HEK293 (cell line): ENCODE results near the gene TMEM259.
A peak's percentile ranks its signal among the peaks of the same experiment; 100 is the strongest.

ENCODE experiments used
- CTCF ChIA-PET: fragments of 350-600 bp; formaldehyde crosslinking; extraction: SDS; loops from one replicate; lab custom pipeline; 2021; ENCODE audit warnings: antibody characterized with exemption; lab: Yijun Ruan, JAX
- POLR2A ChIA-PET: fragments of 300-600 bp; formaldehyde crosslinking; extraction: SDS; loops from one replicate; lab custom pipeline; 2020; ENCODE audit warnings: antibody characterized with exemption, inconsistent platforms; lab: Yijun Ruan, JAX
- H3K27ac ChIP-seq: fragments of 200-500 bp; sonication (Bioruptor generic); 2 replicates; pipeline ENCODE4 v1.5.1; 2014; ENCODE audit warnings: low read depth, low read length, control low read depth, inconsistent platforms; ENCODE audit errors: extremely low read depth
- H3K36me3 ChIP-seq, 2 experiments: fragments of 200-500 bp in 1 of 2; sonication (Bioruptor generic) in 1 of 2; 1 replicate in 1 of 2; 2 replicates in 1 of 2; pipeline ENCODE4 v1.5.1; 2014 to 2017; ENCODE audit warnings: inconsistent platforms in 2 of 2, low read length in 2 of 2; ENCODE audit not compliant: control insufficient read depth in 2 of 2, insufficient read depth in 1 of 2
- H3K4me1 ChIP-seq: fragments of 200-500 bp; sonication (Bioruptor generic); 2 replicates; pipeline ENCODE4 v1.5.1; 2014; ENCODE audit warnings: mild to moderate bottlenecking, low read length, inconsistent platforms; ENCODE audit not compliant: control insufficient read depth, insufficient read depth
- H3K4me3 ChIP-seq: 2 replicates; pipeline ENCODE4 v1.5.1; 2011; ENCODE audit warnings: low read depth, mild to moderate bottlenecking, control low read depth, low read length, moderate library complexity
- H3K9me3 ChIP-seq: fragments of 200-500 bp; sonication (Bioruptor generic); 2 replicates; pipeline ENCODE4 v1.5.1; 2014; ENCODE audit warnings: low read depth, low read length, inconsistent platforms; ENCODE audit not compliant: control insufficient read depth, insufficient read depth
- EGR2 ChIP-seq: fragments of 450-650 bp; formaldehyde crosslinking; IDR thresholded peaks from 2 replicates; pipeline ENCODE4 v1.5.1; 2016; ENCODE audit warnings: low read depth, missing biosample characterization, missing genetic modification characterization
- GLIS1 ChIP-seq: fragments of 450-650 bp; formaldehyde crosslinking; IDR thresholded peaks from 2 replicates; pipeline ENCODE4 v1.5.1; 2016; ENCODE audit warnings: missing biosample characterization, missing genetic modification characterization
- KLF17 ChIP-seq: fragments of 450-650 bp; formaldehyde crosslinking; IDR thresholded peaks from 2 replicates; pipeline ENCODE4 v1.5.1; 2016; ENCODE audit warnings: missing biosample characterization, missing genetic modification characterization
- KLF7 ChIP-seq: fragments of 450-650 bp; formaldehyde crosslinking; IDR thresholded peaks from 2 replicates; pipeline ENCODE4 v1.5.1; 2016; ENCODE audit warnings: missing biosample characterization, missing genetic modification characterization, borderline replicate concordance
- MEIS1 ChIP-seq: sonication (generic); formaldehyde crosslinking; IDR thresholded peaks from 2 replicates; pipeline ENCODE4 v1.8.1; 2022; ENCODE audit warnings: missing genetic modification reagents, mild to moderate bottlenecking, borderline replicate concordance
- PATZ1 ChIP-seq: fragments of 450-650 bp; formaldehyde crosslinking; IDR thresholded peaks from 2 replicates; pipeline ENCODE4 v1.5.1; 2016; ENCODE audit warnings: missing biosample characterization, missing genetic modification characterization
- SALL2 ChIP-seq: fragments of 450-650 bp; formaldehyde crosslinking; IDR thresholded peaks from 2 replicates; pipeline ENCODE4 v1.5.0; 2017; ENCODE audit warnings: missing biosample characterization, mild to moderate bottlenecking, missing genetic modification characterization, borderline replicate concordance
- SCRT2 ChIP-seq: fragments of 450-650 bp; formaldehyde crosslinking; IDR thresholded peaks from 2 replicates; pipeline ENCODE4 v1.5.1; 2016; ENCODE audit warnings: missing biosample characterization, missing genetic modification characterization
- SP2 ChIP-seq: fragments of 450-650 bp; formaldehyde crosslinking; IDR thresholded peaks from 2 replicates; pipeline ENCODE4 v1.5.1; 2016; ENCODE audit warnings: missing biosample characterization, missing genetic modification characterization
- SP3 ChIP-seq: fragments of 450-650 bp; formaldehyde crosslinking; IDR thresholded peaks from 2 replicates; pipeline ENCODE4 v1.5.1; 2016; ENCODE audit warnings: missing biosample characterization, missing genetic modification characterization
- ZBTB17 ChIP-seq: fragments of 450-650 bp; formaldehyde crosslinking; IDR thresholded peaks from 2 replicates; pipeline ENCODE4 v1.5.1; 2016; ENCODE audit warnings: missing biosample characterization, missing genetic modification characterization
- ZBTB8A ChIP-seq: fragments of 450-650 bp; formaldehyde crosslinking; IDR thresholded peaks from 2 replicates; pipeline ENCODE4 v1.5.1; 2016; ENCODE audit warnings: missing biosample characterization, missing genetic modification characterization
- ZFHX2 ChIP-seq: fragments of 450-650 bp; formaldehyde crosslinking; conservative IDR thresholded peaks from 2 replicates; pipeline ENCODE4 v1.5.1; 2016; ENCODE audit warnings: missing biosample characterization, missing genetic modification characterization
- ZFP3 ChIP-seq: fragments of 450-650 bp; formaldehyde crosslinking; IDR thresholded peaks from 2 replicates; pipeline ENCODE4 v1.5.1; 2016; ENCODE audit warnings: low read depth, missing biosample characterization, missing genetic modification characterization
- ZIC2 ChIP-seq: fragments of 450-650 bp; formaldehyde crosslinking; IDR thresholded peaks from 2 replicates; pipeline ENCODE4 v1.5.1; 2016; ENCODE audit warnings: missing biosample characterization, missing genetic modification characterization
- ZNF121 ChIP-seq: fragments of 450-650 bp; formaldehyde crosslinking; IDR thresholded peaks from 2 replicates; pipeline ENCODE4 v1.5.1; 2016; ENCODE audit warnings: missing biosample characterization, missing genetic modification characterization
- ZNF138 ChIP-seq: fragments of 450-650 bp; formaldehyde crosslinking; IDR thresholded peaks from 2 replicates; pipeline ENCODE4 v1.5.1; 2016; ENCODE audit warnings: missing biosample characterization, missing genetic modification characterization, borderline replicate concordance
- ZNF146 ChIP-seq: fragments of 450-650 bp; formaldehyde crosslinking; IDR thresholded peaks from 2 replicates; pipeline ENCODE4 v1.5.1; 2016; ENCODE audit warnings: missing biosample characterization, missing genetic modification characterization
- ZNF157 ChIP-seq: fragments of 450-650 bp; formaldehyde crosslinking; IDR thresholded peaks from 2 replicates; pipeline ENCODE4 v1.5.1; 2016; ENCODE audit warnings: missing biosample characterization, missing genetic modification characterization
- ZNF175 ChIP-seq: fragments of 450-650 bp; formaldehyde crosslinking; IDR thresholded peaks from 2 replicates; pipeline ENCODE4 v1.5.1; 2016; ENCODE audit warnings: missing biosample characterization, missing genetic modification characterization
- ZNF335 ChIP-seq: fragments of 450-650 bp; formaldehyde crosslinking; conservative IDR thresholded peaks from 2 replicates; pipeline ENCODE4 v1.5.1; 2016; ENCODE audit warnings: missing biosample characterization, missing genetic modification characterization
- ZNF416 ChIP-seq: fragments of 450-650 bp; formaldehyde crosslinking; IDR thresholded peaks from 2 replicates; pipeline ENCODE4 v1.5.1; 2016; ENCODE audit warnings: missing biosample characterization, missing genetic modification characterization
- ZNF423 ChIP-seq: fragments of 450-650 bp; formaldehyde crosslinking; IDR thresholded peaks from 2 replicates; pipeline ENCODE4 v1.5.1; 2016; ENCODE audit warnings: missing biosample characterization, missing genetic modification characterization
- ZNF561 ChIP-seq: fragments of 450-650 bp; IDR thresholded peaks from 2 replicates; pipeline ENCODE4 v1.5.1; 2018; ENCODE audit warnings: missing biosample characterization, missing genetic modification characterization, borderline replicate concordance
- ZNF654 ChIP-seq: fragments of 450-650 bp; formaldehyde crosslinking; IDR thresholded peaks from 2 replicates; pipeline ENCODE4 v1.5.1; 2016; ENCODE audit warnings: low read depth, missing biosample characterization, missing genetic modification characterization
- ZNF660 ChIP-seq: fragments of 450-650 bp; IDR thresholded peaks from 2 replicates; pipeline ENCODE4 v1.5.1; 2018; ENCODE audit warnings: missing biosample characterization, mild to moderate bottlenecking, missing genetic modification characterization
- ZNF670 ChIP-seq: fragments of 450-650 bp; formaldehyde crosslinking; IDR thresholded peaks from 2 replicates; pipeline ENCODE4 v1.5.1; 2016; ENCODE audit warnings: missing biosample characterization, missing genetic modification characterization, low read depth
- ZNF785 ChIP-seq: fragments of 450-650 bp; formaldehyde crosslinking; IDR thresholded peaks from 2 replicates; pipeline ENCODE4 v1.5.1; 2016; ENCODE audit warnings: missing biosample characterization, missing genetic modification characterization
- ZSCAN30 ChIP-seq: fragments of 450-650 bp; IDR thresholded peaks from 2 replicates; pipeline ENCODE4 v1.5.1; 2018; ENCODE audit warnings: missing biosample characterization, mild to moderate bottlenecking, missing genetic modification characterization, moderate library complexity
- ZXDB ChIP-seq: fragments of 450-650 bp; formaldehyde crosslinking; IDR thresholded peaks from 2 replicates; pipeline ENCODE4 v1.5.1; 2016; ENCODE audit warnings: missing biosample characterization, missing genetic modification characterization

TMEM259 gene

GRCh38 chr19:1003283-1003682 is 17.6 kb downstream of the TMEM259 start:
- ChIA-PET CTCF (no interaction called here), POLR2A (interaction anchor here (1.0 kb wide), 1 partner anchor 10 kb away, joined by 3 read pairs; no protein-coding TSS in a partner anchor)
- TF ChIP-seq ZNF416 (tag by site-specific recombination) (no peak), SCRT2 (tag by site-specific recombination) (peak; percentile 34)
- Histone ChIP-seq H3K4me1 (no peaks in the 10 kb centered on the region; the same call in 1 of the 2 replicates), H3K9me3 (no peaks in the 10 kb centered on the region), H3K27ac (no peak overlapping the region), H3K4me3 (no peak overlapping the region), H3K36me3 (no peaks in the 10 kb centered on the region)

GRCh38 chr19:1002600-1002999 is 18.3 kb downstream of the TMEM259 start:
- Histone ChIP-seq H3K4me1 (no peaks in the 10 kb centered on the region; the same call in 1 of the 2 replicates), H3K9me3 (no peaks in the 10 kb centered on the region), H3K36me3 (no peaks in the 10 kb centered on the region), H3K27ac (no peak overlapping the region), H3K4me3 (no peak overlapping the region)
- POLR2A ChIA-PET, result no interaction called here
- TF ChIP-seq ZFP3 (peak; percentile 99), ZNF785 (tag by site-specific recombination) (no peak), EGR2 (tag by site-specific recombination) (peak; percentile 57; the same call in 1 of the 2 replicates), SALL2 (no peak), ZFHX2 (tag by site-specific recombination) (peak; percentile 45)
- CTCF ChIA-PET, result interaction anchor here (0.6 kb wide), 1 partner anchor 795 kb away, joined by 3 read pairs; no protein-coding TSS in a partner anchor

- H3K4me3 ChIP-seq, result no peak overlapping the region
- ChIA-PET CTCF (interaction anchor here (0.5 to 1.4 kb wide), 10 partner anchors 24 to 491 kb away, joined by 3 to 4 read pairs (median 3); no protein-coding TSS in a partner anchor), POLR2A (interaction anchor here (0.6 to 1.1 kb wide), 2 partner anchors 251 to 267 kb away, joined by 3 to 4 read pairs; partner anchors contain the start of gene CIRBP)
- H3K9me3 ChIP-seq, result no peaks in the 10 kb centered on the region
- no peaks in the 10 kb centered on the region; the same call in 1 of the 2 replicates for H3K4me1 ChIP-seq
- no peaks in the 10 kb centered on the region for H3K36me3 ChIP-seq
- H3K27ac ChIP-seq, result no peak overlapping the region
- TF ChIP-seq ZNF561 (tag by site-specific recombination) (no peak), SP3 (tag by site-specific recombination) (peak; percentile 70), ZNF175 (tag by site-specific recombination) (no peak), ZBTB17 (tag by site-specific recombination) (peak; percentile 24; the same call in 1 of the 2 replicates), ZNF146 (tag by site-specific recombination) (no peak), ZSCAN30 (tag by site-specific recombination) (peak; percentile 75), ZIC2 (tag by site-specific recombination) (peak; percentile 56), SP2 (0 out of 2 replicates have a peak, but pooled peaks have one; percentile 20), ZNF335 (peak; percentile 58), KLF7 (tag by site-specific recombination) (peak; percentile 37; the same call in 1 of the 2 replicates), ZNF121 (tag by site-specific recombination) (peak; percentile 98), ZNF157 (tag by site-specific recombination) (no peak), KLF17 (tag by site-specific recombination) (peak; percentile 65), GLIS1 (tag by site-specific recombination) (peak; percentile 91), MEIS1 (CRISPR knock-in tag) (no peak), ZNF138 (no peak), ZNF670 (tag by site-specific recombination) (no peak), ZXDB (tag by site-specific recombination) (peak; percentile 25; the same call in 1 of the 2 replicates), ZNF423 (peak; percentile 63; the same call in 1 of the 2 replicates), ZNF660 (tag by site-specific recombination) (peak; percentile 59), PATZ1 (tag by site-specific recombination) (peak; percentile 99), ZNF654 (tag by site-specific recombination) (peak; percentile 89), ZBTB8A (tag by site-specific recombination) (peak; percentile 71)
These were observed 19.3 kb downstream of the TMEM259 start for GRCh38 chr19:1001538-1002166.
